ENCODE measurements around the gene ZNF462. TPM values are rescaled to one million over a fixed set of nuclear protein-coding genes. Genes with fewer than 3 reads are reported as not detected.
A peak's percentile ranks its signal among the peaks of the same experiment; 100 is the strongest.

The ZNF462 gene
- polyA plus RNA-seq, 2 of the 4 experiments (the other 2 are of a cell fraction), result 2.4 to 3.9 TPM

DNA sequence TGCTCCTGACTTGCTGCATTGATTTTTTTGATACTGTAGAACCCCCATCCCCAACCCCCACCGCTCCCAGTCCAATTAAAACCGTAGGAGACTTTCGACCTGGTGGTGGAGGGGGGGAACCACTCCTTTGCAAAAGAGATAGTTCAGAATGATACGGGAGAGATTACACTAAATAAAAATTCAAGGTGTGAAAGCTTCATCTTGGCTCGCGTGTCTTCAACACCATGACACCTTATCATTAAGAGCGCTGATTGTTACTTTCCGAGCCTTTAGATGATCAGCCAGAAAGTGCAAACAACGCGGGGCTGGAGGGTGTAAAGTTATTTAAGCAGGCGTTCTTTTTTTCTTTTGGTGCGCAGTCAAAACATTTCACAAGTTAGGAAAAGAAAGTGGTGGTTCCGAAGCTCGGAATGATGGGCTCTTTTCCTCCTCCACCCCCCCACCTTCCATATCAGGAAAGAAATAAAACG is 1.3 kb upstream of the ZNF462 start:
- DNase-seq (ENCODE audit: low read depth in 1 of 2, low spot score in 1 of 2), result no peak
- TF ChIP-seq CTCF (IDR thresholded peaks at IDR 0.05) (no peak), MAFK (IDR thresholded peaks at IDR 0.05; ENCODE audit: partially characterized antibody) (no peak), FOSB (CRISPR knock-in tag; IDR thresholded peaks at IDR 0.05) (no peak), TP53 (CRISPR knock-in tag; IDR thresholded peaks at IDR 0.05) (no peak), NFE2L2 (conservative IDR thresholded peaks at IDR 0.05; ENCODE audit: low read length) (no peak), JUNB (IDR thresholded peaks at IDR 0.05) (no peak), ZC3H11A (IDR thresholded peaks at IDR 0.05) (no peak), USF2 (IDR thresholded peaks at IDR 0.05) (no peak), RFX5 (IDR thresholded peaks at IDR 0.05) (no peak), RAD21 (conservative IDR thresholded peaks at IDR 0.05 in 1 of 2, IDR thresholded peaks at IDR 0.05 in 1 of 2) (no peak), EHMT2 (IDR thresholded peaks at IDR 0.05; ENCODE audit: low read depth) (no peak)
- TF ChIP-seq, protein P1, sequence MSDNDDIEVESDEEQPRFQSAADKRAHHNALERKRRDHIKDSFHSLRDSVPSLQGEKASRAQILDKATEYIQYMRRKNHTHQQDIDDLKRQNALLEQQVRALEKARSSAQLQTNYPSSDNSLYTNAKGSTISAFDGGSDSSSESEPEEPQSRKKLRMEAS (IDR thresholded peaks at IDR 0.05), result no peak
- TF ChIP-seq, protein P2, sequence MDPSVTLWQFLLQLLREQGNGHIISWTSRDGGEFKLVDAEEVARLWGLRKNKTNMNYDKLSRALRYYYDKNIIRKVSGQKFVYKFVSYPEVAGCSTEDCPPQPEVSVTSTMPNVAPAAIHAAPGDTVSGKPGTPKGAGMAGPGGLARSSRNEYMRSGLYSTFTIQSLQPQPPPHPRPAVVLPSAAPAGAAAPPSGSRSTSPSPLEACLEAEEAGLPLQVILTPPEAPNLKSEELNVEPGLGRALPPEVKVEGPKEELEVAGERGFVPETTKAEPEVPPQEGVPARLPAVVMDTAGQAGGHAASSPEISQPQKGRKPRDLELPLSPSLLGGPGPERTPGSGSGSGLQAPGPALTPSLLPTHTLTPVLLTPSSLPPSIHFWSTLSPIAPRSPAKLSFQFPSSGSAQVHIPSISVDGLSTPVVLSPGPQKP (IDR thresholded peaks at IDR 0.05; ENCODE audit: low read depth, low read length), result no peak
- no peak for ATAC-seq
- Histone ChIP-seq H3K27ac (peak overlapping the region; percentile 85 to 93), H3K4me3 (peak overlapping the region; percentile 81), H3K4me2 (peak overlapping the region; percentile 92), H3K4me1 (peaks cover 21% of the 10 kb centered on the region; the same call in 2 of the 3 replicates), H3K9me3 (no peaks in the 10 kb centered on the region)
- WGBS (ENCODE audit: missing lambda C conversion rate), result 15% methylated on average over 15 of the region's 15 CpGs
- POLR2A ChIA-PET, result interaction anchor here (0.6 to 1.1 kb wide), 2 partner anchors 31 to 417 kb away, joined by 3 to 4 read pairs; no protein-coding TSS in a partner anchor
- FAIRE-seq, result no peak
- CTCF ChIA-PET, result interaction anchor here (1.2 to 1.7 kb wide), 10 partner anchors 11 to 982 kb away, joined by 3 to 6 read pairs (median 4); no protein-coding TSS in a partner anchor

GRCh38 chr9:106862110-106862820 is 701 bp upstream of the ZNF462 start:
- ChIA-PET CTCF (interaction anchor here (0.7 to 1.7 kb wide), 12 partner anchors 12 to 982 kb away, joined by 3 to 6 read pairs (median 4); no protein-coding TSS in a partner anchor), POLR2A (interaction anchor here (0.6 to 1.1 kb wide), 2 partner anchors 31 to 416 kb away, joined by 3 to 4 read pairs; no protein-coding TSS in a partner anchor)
- TF ChIP-seq, protein P1 (IDR thresholded peaks at IDR 0.05), result peak; percentile 65; the same call in 1 of the 2 replicates
- TF ChIP-seq HOXB13 (CRISPR knock-in tag; IDR thresholded peaks at IDR 0.05; ENCODE audit: low read depth) (no peak), KDM1A (IDR thresholded peaks at IDR 0.05; ENCODE audit: low read depth) (no peak), EHF (CRISPR knock-in tag; IDR thresholded peaks at IDR 0.05) (no peak), JUN (IDR thresholded peaks at IDR 0.05) (peak in 1 of 2 experiments; percentile 21; a peak in 1 of 5 replicates), USF2 (IDR thresholded peaks at IDR 0.05) (0 out of 2 replicates have a peak, but pooled peaks have one; percentile 26), E2F6 (IDR thresholded peaks at IDR 0.05; ENCODE audit: borderline replicate concordance, low read depth) (peak; percentile 65; the same call in 1 of the 2 replicates)
- ATAC-seq (peak; percentile 31 to 44), FAIRE-seq (no peak), DNase-seq (ENCODE audit: low read depth in 1 of 2, low spot score in 1 of 2) (peak; percentile 43 to 44)
- peak overlapping the region; percentile 92 for H3K4me2 ChIP-seq
- under 1% methylated on average over 24 of the region's 32 CpGs for WGBS (ENCODE audit: missing lambda C conversion rate)
- H3K4me3 ChIP-seq, result peak overlapping the region; percentile 81
- H3K27ac ChIP-seq, result peak overlapping the region; percentile 85 to 93
- no peaks in the 10 kb centered on the region for H3K9me3 ChIP-seq
- H3K4me1 ChIP-seq, result peaks cover 19% of the 10 kb centered on the region; the same call in 2 of the 3 replicates
